ENCODE data around the gene IFFO2.

The IFFO2 gene

DNA sequence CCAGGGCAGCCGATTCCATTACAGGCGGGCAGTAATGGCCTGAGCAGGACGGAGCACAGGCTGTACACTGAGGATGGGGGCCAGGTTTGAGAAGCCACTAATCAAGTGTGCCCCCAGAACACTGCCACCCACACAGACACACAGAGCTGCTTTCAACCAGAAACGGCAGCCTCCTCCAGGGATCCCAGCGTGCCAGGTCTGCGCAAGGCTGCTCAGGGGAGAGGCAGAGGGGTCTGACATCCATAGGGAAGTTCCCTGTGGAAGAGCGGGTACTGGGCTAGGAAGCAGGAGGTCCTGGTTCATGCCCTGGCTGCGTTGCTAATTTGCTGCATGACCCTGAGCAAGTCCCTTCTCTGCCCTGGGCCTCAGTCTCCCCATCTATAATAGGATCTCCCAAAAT lies 28.1 kb downstream of the IFFO2 start:
- TF ChIP-seq NFIC (IDR thresholded peaks at IDR 0.05) = no peak
- TF ChIP-seq TEAD4 (IDR thresholded peaks at IDR 0.05) = no peak
- no peak for TF ChIP-seq EP300 (IDR thresholded peaks at IDR 0.05; ENCODE audit: borderline replicate concordance)
- no peak for TF ChIP-seq RAD21 (IDR thresholded peaks at IDR 0.05; ENCODE audit: low read depth)
- no peak for TF ChIP-seq YY1 (IDR thresholded peaks at IDR 0.05; ENCODE audit: low read depth)
- no peak for TF ChIP-seq ZBTB7A (IDR thresholded peaks at IDR 0.05; ENCODE audit: low read depth)
- TF ChIP-seq, protein P1, sequence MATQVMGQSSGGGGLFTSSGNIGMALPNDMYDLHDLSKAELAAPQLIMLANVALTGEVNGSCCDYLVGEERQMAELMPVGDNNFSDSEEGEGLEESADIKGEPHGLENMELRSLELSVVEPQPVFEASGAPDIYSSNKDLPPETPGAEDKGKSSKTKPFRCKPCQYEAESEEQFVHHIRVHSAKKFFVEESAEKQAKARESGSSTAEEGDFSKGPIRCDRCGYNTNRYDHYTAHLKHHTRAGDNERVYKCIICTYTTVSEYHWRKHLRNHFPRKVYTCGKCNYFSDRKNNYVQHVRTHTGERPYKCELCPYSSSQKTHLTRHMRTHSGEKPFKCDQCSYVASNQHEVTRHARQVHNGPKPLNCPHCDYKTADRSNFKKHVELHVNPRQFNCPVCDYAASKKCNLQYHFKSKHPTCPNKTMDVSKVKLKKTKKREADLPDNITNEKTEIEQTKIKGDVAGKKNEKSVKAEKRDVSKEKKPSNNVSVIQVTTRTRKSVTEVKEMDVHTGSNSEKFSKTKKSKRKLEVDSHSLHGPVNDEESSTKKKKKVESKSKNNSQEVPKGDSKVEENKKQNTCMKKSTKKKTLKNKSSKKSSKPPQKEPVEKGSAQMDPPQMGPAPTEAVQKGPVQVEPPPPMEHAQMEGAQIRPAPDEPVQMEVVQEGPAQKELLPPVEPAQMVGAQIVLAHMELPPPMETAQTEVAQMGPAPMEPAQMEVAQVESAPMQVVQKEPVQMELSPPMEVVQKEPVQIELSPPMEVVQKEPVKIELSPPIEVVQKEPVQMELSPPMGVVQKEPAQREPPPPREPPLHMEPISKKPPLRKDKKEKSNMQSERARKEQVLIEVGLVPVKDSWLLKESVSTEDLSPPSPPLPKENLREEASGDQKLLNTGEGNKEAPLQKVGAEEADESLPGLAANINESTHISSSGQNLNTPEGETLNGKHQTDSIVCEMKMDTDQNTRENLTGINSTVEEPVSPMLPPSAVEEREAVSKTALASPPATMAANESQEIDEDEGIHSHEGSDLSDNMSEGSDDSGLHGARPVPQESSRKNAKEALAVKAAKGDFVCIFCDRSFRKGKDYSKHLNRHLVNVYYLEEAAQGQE (IDR thresholded peaks at IDR 0.05; ENCODE audit: low read depth) = no peak
- TF ChIP-seq, protein P2, sequence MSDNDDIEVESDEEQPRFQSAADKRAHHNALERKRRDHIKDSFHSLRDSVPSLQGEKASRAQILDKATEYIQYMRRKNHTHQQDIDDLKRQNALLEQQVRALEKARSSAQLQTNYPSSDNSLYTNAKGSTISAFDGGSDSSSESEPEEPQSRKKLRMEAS (IDR thresholded peaks at IDR 0.05) = no peak
- no peak for TF ChIP-seq TCF12 (IDR thresholded peaks at IDR 0.05; ENCODE audit: low read depth)
- no peak for TF ChIP-seq CEBPB (IDR thresholded peaks at IDR 0.05)
- no peak for TF ChIP-seq CREB1 (IDR thresholded peaks at IDR 0.05; ENCODE audit: low read depth)
- no peak for TF ChIP-seq EGR1 (IDR thresholded peaks at IDR 0.05)
- TF ChIP-seq FOXM1 (IDR thresholded peaks at IDR 0.05; ENCODE audit: borderline replicate concordance, low read depth) = no peak
- TF ChIP-seq, protein P3, sequence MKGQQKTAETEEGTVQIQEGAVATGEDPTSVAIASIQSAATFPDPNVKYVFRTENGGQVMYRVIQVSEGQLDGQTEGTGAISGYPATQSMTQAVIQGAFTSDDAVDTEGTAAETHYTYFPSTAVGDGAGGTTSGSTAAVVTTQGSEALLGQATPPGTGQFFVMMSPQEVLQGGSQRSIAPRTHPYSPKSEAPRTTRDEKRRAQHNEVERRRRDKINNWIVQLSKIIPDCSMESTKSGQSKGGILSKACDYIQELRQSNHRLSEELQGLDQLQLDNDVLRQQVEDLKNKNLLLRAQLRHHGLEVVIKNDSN (IDR thresholded peaks at IDR 0.05) = no peak
- TF ChIP-seq TAF1 (IDR thresholded peaks at IDR 0.05; ENCODE audit: low read depth) = no peak

DNA sequence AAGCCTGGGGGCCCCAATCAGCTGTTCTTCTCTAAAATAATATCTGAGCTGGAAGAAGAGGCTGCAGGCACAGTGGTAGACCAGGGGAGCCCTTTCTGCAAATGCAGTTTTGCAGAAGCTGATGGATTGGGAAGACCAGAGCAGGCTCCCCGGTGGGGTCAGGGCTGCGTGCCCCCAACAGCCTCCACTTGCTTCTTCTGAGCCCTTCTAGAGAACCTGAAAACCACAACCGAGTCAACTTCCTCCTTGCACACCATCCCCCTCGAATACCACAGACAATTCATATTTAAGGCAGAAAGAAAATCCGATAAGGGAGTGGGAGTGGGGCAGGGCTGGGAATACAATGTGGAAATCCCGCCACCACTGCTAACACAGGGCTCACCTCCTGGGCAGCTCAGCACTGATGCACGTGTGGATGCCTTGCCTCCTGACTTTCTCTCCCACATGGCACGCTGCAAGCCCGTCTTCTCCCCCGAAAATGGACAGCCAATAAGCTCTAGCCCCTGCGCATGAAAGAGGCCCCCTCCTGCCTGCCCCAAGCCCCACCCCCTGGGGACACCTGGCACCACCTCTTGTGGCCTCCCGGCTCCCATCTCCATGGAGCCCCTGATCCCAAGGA lies 28.7 kb downstream of the IFFO2 start:
- TF ChIP-seq, protein P2 (IDR thresholded peaks at IDR 0.05) = no peak
- TF ChIP-seq CEBPB (IDR thresholded peaks at IDR 0.05) (no peak), FOXM1 (IDR thresholded peaks at IDR 0.05; ENCODE audit: borderline replicate concordance, low read depth) (no peak), NFIC (IDR thresholded peaks at IDR 0.05) (no peak), YY1 (IDR thresholded peaks at IDR 0.05; ENCODE audit: low read depth) (no peak), ZBTB7A (IDR thresholded peaks at IDR 0.05; ENCODE audit: low read depth) (no peak), EGR1 (IDR thresholded peaks at IDR 0.05) (no peak), CREB1 (IDR thresholded peaks at IDR 0.05; ENCODE audit: low read depth) (no peak), TAF1 (IDR thresholded peaks at IDR 0.05; ENCODE audit: low read depth) (no peak)
- TF ChIP-seq, protein P3 (IDR thresholded peaks at IDR 0.05) = no peak

DNA sequence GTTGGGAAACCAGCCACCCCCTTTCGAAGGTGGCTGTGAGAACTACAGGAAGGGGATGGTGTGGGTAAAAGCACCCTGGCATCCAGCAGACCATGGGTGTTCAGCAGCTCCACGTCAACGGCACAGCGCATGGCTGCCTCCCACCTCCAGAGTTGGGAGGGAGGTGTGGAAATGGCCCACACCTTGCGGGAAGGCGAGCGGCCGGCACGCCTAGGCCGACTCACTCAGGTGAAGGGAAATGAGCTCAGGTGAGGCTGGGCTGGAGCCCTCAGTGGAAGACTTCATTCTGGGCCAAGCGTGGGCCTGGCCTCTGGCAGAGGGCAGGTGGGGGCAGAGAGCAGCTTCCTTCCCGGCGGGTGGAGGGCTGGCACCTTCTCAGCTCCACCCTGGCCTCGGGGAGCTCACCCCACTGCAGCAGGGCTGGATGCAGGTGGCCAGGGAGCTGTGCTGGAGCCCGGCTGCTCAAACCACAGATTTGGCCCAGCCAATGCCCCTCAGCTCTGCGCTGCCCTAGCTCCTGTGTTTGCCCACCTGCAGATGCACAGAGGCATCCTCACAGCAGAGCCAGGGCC lies 29.3 kb downstream of the IFFO2 start:
- TF ChIP-seq, protein P1 (IDR thresholded peaks at IDR 0.05; ENCODE audit: low read depth) = no peak
- TF ChIP-seq EP300 (IDR thresholded peaks at IDR 0.05; ENCODE audit: borderline replicate concordance) (no peak), YY1 (IDR thresholded peaks at IDR 0.05; ENCODE audit: low read depth) (no peak), CREB1 (IDR thresholded peaks at IDR 0.05; ENCODE audit: low read depth) (no peak), RAD21 (IDR thresholded peaks at IDR 0.05; ENCODE audit: low read depth) (no peak), TCF12 (IDR thresholded peaks at IDR 0.05; ENCODE audit: low read depth) (no peak), NFIC (IDR thresholded peaks at IDR 0.05) (no peak), FOXM1 (IDR thresholded peaks at IDR 0.05; ENCODE audit: borderline replicate concordance, low read depth) (no peak), TAF1 (IDR thresholded peaks at IDR 0.05; ENCODE audit: low read depth) (no peak)
- TF ChIP-seq, protein P3 (IDR thresholded peaks at IDR 0.05) = no peak
- TF ChIP-seq, protein P2 (IDR thresholded peaks at IDR 0.05) = no peak

DNA sequence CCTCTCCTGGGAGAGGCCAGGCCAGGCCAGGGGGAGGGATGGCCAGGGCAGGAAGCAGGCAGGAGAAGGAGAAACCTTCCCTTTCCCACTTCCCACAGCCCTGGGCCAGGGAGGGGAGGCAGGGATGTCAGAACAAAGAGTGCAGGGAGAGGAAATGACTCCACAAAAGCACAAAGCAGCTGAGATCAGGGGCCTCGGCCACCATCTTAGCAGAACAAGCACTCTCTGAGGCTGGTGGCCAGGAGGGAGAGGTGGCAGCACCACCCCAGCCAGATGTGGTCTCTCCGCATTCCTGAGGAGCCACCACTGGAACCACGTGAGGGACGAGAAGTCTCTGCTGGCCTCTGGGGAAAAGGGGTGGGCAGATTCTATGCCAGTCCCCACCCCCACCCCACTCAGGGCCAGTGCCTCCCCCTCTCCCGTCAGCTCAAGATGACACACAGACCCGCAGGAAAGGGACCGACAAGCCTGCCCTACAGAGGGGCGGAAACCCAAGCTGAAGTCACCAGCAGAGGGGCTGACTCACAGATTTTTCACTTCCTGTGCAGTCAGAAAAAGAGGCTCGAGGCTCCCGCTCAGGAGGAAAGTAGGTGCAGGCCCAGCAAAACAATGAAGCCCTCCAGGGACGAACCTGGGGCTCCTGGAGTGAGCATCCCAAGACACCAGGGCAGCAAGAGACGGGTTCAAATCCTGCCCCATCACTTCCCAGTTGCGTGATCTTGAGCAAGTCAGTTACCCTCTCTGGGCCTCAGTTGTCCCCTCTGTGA lies 30.0 kb downstream of the IFFO2 start:
- TF ChIP-seq CREB1 (IDR thresholded peaks at IDR 0.05; ENCODE audit: low read depth) (no peak), RAD21 (IDR thresholded peaks at IDR 0.05; ENCODE audit: low read depth) (no peak; the same call in 1 of the 2 replicates), EP300 (IDR thresholded peaks at IDR 0.05; ENCODE audit: borderline replicate concordance) (no peak), CEBPB (IDR thresholded peaks at IDR 0.05) (no peak), EGR1 (IDR thresholded peaks at IDR 0.05) (no peak), YY1 (IDR thresholded peaks at IDR 0.05; ENCODE audit: low read depth) (no peak), TEAD4 (IDR thresholded peaks at IDR 0.05) (peak; percentile 70), TAF1 (IDR thresholded peaks at IDR 0.05; ENCODE audit: low read depth) (peak; percentile 42; the same call in 1 of the 2 replicates), ZBTB7A (IDR thresholded peaks at IDR 0.05; ENCODE audit: low read depth) (no peak), NFIC (IDR thresholded peaks at IDR 0.05) (no peak), FOXM1 (IDR thresholded peaks at IDR 0.05; ENCODE audit: borderline replicate concordance, low read depth) (no peak), TCF12 (IDR thresholded peaks at IDR 0.05; ENCODE audit: low read depth) (no peak)
- TF ChIP-seq, protein P1 (IDR thresholded peaks at IDR 0.05; ENCODE audit: low read depth) = no peak
- TF ChIP-seq, protein P2 (IDR thresholded peaks at IDR 0.05) = 0 out of 2 replicates have a peak, but pooled peaks have one; percentile 11
- TF ChIP-seq, protein P3 (IDR thresholded peaks at IDR 0.05) = peak; percentile 85

All from Ishikawa (cell line).